Neural progenitor cell (in vitro differentiated cells): ENCODE measurements around the gene PHACTR4. TPM values are rescaled to one million over a fixed set of nuclear protein-coding genes. Genes with fewer than 3 reads are reported as not detected.
"Not testable (repeated sequence)": the region's sequence is repeated elsewhere in the genome, so short reads cannot be mapped to it uniquely, and the experiment has no call there.

ENCODE experiments used
- DNase-seq: peaks from one replicate; pipeline ENCODE4 v3.0.0-alpha.2; 2016; ENCODE audit warnings: low spot score
- H2AFZ ChIP-seq: fragments of 200-600 bp; sonication (generic); replicated peaks from 2 replicates; pipeline ENCODE4 v1.6.1; 2016; ENCODE audit warnings: antibody characterized with exemption
- H3F3A ChIP-seq: fragments of 200-600 bp; sonication (generic); 2 replicates; pipeline ENCODE4 v1.6.1; 2016; ENCODE audit warnings: antibody characterized with exemption, low read depth
- H3K27ac ChIP-seq: fragments of 200-600 bp; sonication (generic); 2 replicates; pipeline ENCODE4 v1.5.1; 2016; ENCODE audit warnings: mild to moderate bottlenecking
- H3K27me3 ChIP-seq: fragments of 200-600 bp; sonication (generic); 2 replicates; pipeline ENCODE4 v1.6.1; 2016; ENCODE audit warnings: mild to moderate bottlenecking, moderate library complexity
- H3K36me3 ChIP-seq: fragments of 200-600 bp; sonication (generic); 2 replicates; pipeline ENCODE4 v1.5.1; 2016
- H3K4me1 ChIP-seq: fragments of 200-600 bp; sonication (generic); 2 replicates; pipeline ENCODE4 v1.6.1; 2016; ENCODE audit warnings: mixed run types
- H3K4me2 ChIP-seq: fragments of 200-600 bp; sonication (generic); 2 replicates; pipeline ENCODE4 v1.6.1; 2016
- H3K4me3 ChIP-seq: fragments of 200-600 bp; sonication (generic); 2 replicates; pipeline ENCODE4 v1.5.1; 2016
- H3K79me2 ChIP-seq: fragments of 200-600 bp; sonication (generic); 2 replicates; pipeline ENCODE4 v1.6.1; 2016; ENCODE audit warnings: low read depth
- H3K9ac ChIP-seq: fragments of 200-600 bp; sonication (generic); 2 replicates; pipeline ENCODE4 v1.6.1; 2016
- H3K9me3 ChIP-seq: fragments of 200-600 bp; sonication (generic); 2 replicates; pipeline ENCODE4 v1.5.1; 2016; ENCODE audit warnings: low read depth
- H4K20me1 ChIP-seq: fragments of 200-600 bp; sonication (generic); 2 replicates; pipeline ENCODE4 v1.6.1; 2016; ENCODE audit warnings: low read depth
- H3K27ac Mint-ChIP-seq: 3 replicates; pipeline ENCODE4 v1.8.0; 2021; ENCODE audit warnings: mixed read lengths
- H3K27me3 Mint-ChIP-seq: 2 replicates; pipeline ENCODE4 v1.8.0; 2022; ENCODE audit warnings: low read depth, mild to moderate bottlenecking, inconsistent platforms, moderate library complexity, mixed read lengths; ENCODE audit not compliant: insufficient read depth
- H3K36me3 Mint-ChIP-seq: 3 replicates; pipeline ENCODE4 v1.8.0; 2021; ENCODE audit warnings: mixed read lengths
- H3K4me1 Mint-ChIP-seq: 3 replicates; pipeline ENCODE4 v1.8.0; 2021; ENCODE audit warnings: mixed read lengths
- H3K4me3 Mint-ChIP-seq: 3 replicates; pipeline ENCODE4 v1.8.0; 2021; ENCODE audit warnings: mild to moderate bottlenecking, moderate library complexity, mixed read lengths
- H3K9me3 Mint-ChIP-seq: 3 replicates; pipeline ENCODE4 v1.8.0; 2020; ENCODE audit warnings: mixed read lengths
- EZH2 ChIP-seq: fragments of 200-600 bp; sonication (generic); IDR thresholded peaks from 2 replicates; pipeline ENCODE4 v1.6.1; 2017; ENCODE audit warnings: antibody characterized with exemption, mild to moderate bottlenecking, moderate library complexity
- EZH2phosphoT487 ChIP-seq: fragments of 200-600 bp; sonication (generic); IDR thresholded peaks from 2 replicates; pipeline ENCODE4 v1.6.1; 2017; ENCODE audit warnings: antibody characterized with exemption
- total RNA-seq: library from RNA; depleted of rRNA; stranded (reverse); fragments of >200 nt; gene quantifications from 2 replicates; pipeline ENCODE4 v1.2.3, GENCODE V29; 2015; ENCODE audit warnings: low replicate concordance
- TF ChIP-seq, protein P1 (sequence below): fragments of 200-600 bp; sonication (generic); IDR thresholded peaks from 2 replicates; pipeline ENCODE4 v1.5.1; 2017; ENCODE audit warnings: antibody characterized with exemption, mild to moderate bottlenecking

Gene PHACTR4
- total RNA-seq, 1 donor from 2014 or later: 34.0 TPM

DNA sequence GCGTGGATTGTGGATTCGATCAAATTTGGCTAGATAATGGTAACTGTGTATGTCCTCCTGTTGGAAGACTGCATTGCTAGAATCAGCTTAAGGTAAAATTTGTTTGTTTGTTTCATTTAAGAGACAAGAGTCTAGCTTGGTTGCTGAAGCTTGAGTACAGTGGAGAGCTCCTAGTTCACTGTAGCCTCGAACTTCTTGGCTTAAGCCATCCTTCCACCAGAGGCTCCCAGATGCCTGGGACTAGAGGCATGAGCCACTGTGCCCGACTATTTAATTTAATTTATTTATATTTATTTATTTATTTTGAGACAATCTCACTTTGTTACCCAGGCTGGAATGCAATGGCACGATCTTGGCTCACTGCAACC is 1.5 kb downstream of the PHACTR4 start:
- H3K4me3 Mint-ChIP-seq: peak overlapping the region; percentile 97
- Histone ChIP-seq H3K4me3 (peak overlapping the region; percentile 92), H3K9me3 (no peaks in the 10 kb centered on the region), H4K20me1 (peaks cover 3% of the 10 kb centered on the region), H3F3A (peaks cover 25% of the 10 kb centered on the region), H3K9ac (no peak overlapping the region), H2AFZ (no peak overlapping the region), H3K27ac (no peak overlapping the region), H3K36me3 (no peaks in the 10 kb centered on the region), H3K4me2 (peak overlapping the region; percentile 82), H3K79me2 (peaks cover 61% of the 10 kb centered on the region), H3K27me3 (no peaks in the 10 kb centered on the region), H3K4me1 (peaks cover 15% of the 10 kb centered on the region)
- peaks cover 2% of the 10 kb centered on the region for H3K27me3 Mint-ChIP-seq
- H3K36me3 Mint-ChIP-seq: peaks cover 9% of the 10 kb centered on the region
- DNase-seq: no peak
- H3K4me1 Mint-ChIP-seq: peaks cover 24% of the 10 kb centered on the region
- H3K27ac Mint-ChIP-seq: peak overlapping the region; percentile 94
- TF ChIP-seq EZH2 (no peak), EZH2phosphoT487 (no peak)
- TF ChIP-seq, protein P1, sequence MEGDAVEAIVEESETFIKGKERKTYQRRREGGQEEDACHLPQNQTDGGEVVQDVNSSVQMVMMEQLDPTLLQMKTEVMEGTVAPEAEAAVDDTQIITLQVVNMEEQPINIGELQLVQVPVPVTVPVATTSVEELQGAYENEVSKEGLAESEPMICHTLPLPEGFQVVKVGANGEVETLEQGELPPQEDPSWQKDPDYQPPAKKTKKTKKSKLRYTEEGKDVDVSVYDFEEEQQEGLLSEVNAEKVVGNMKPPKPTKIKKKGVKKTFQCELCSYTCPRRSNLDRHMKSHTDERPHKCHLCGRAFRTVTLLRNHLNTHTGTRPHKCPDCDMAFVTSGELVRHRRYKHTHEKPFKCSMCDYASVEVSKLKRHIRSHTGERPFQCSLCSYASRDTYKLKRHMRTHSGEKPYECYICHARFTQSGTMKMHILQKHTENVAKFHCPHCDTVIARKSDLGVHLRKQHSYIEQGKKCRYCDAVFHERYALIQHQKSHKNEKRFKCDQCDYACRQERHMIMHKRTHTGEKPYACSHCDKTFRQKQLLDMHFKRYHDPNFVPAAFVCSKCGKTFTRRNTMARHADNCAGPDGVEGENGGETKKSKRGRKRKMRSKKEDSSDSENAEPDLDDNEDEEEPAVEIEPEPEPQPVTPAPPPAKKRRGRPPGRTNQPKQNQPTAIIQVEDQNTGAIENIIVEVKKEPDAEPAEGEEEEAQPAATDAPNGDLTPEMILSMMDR: no peak
- H3K9me3 Mint-ChIP-seq: no peaks in the 10 kb centered on the region

DNA sequence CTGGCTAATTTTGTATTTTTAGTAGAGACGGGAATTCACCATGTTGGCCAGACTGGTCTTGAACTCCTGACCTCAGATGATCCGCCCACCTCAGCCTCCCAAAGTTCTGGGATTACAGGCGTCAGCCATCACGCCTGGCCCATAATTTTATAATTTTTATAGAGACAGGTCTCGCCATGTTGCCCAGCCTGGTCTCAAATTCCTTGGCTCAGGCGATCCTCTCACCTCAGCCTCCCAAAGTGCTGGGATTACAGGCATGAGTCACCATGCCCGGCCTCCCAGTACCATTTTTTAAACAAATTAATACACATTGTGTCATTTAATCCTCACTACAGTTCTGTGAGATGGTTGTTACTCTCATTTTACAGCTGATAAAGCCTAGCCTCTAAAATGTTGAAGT is 3.9 kb downstream of the PHACTR4 start:
- H3K27ac ChIP-seq, H4K20me1 ChIP-seq, H3K27ac Mint-ChIP-seq, H3K4me3 ChIP-seq, H3K4me2 ChIP-seq, H3K9me3 Mint-ChIP-seq, H3K36me3 ChIP-seq, H3K9ac ChIP-seq, H2AFZ ChIP-seq, H3K9me3 ChIP-seq, H3K27me3 Mint-ChIP-seq, H3K27me3 ChIP-seq, H3K4me3 Mint-ChIP-seq, DNase-seq: not testable (repeated sequence)
- H3K4me1 ChIP-seq: peaks cover 15% of the 10 kb centered on the region
- peaks cover 23% of the 10 kb centered on the region for H3F3A ChIP-seq
- H3K79me2 ChIP-seq: peaks cover 85% of the 10 kb centered on the region
- Mint-ChIP-seq H3K4me1 (peaks cover 24% of the 10 kb centered on the region), H3K36me3 (peaks cover 16% of the 10 kb centered on the region)

DNA sequence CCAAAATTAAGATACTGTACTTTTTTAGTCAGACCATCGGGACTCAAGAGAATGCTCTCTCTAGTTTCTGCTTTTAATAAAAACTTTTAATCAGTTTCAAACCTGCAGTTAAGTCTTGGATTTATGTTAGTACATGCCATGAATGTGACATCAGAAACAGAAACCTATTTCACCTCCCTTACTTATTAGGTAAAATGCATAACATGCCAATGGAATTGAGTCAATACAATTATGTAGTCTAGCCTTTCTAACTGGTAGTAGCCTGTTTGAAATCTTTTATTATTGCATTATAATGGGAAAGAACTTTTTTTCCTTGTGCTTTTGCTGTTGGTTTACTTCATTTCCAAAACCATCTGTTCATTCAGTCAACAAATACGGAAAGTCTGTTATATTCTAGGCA is 4.8 kb downstream of the PHACTR4 start:
- no peak overlapping the region for H3K4me3 Mint-ChIP-seq

DNA sequence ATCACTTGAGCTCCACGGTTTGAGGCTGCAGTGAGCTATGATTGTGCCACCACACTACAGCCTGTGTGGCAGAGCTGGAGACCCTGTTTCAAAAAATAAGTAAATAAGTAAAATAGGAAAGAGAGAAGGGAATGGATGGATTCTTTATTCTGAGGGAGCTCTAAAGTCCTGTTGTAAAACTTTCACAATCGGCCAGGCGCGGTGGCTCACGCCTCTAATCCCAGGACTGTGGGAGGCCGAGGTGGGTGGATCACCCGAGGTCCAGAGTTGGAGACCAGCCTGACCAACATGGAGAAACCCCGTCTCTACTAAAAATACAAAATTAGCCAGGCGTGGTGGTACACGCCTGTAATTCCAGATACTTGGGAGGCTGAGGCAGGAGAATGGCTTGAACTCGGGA is 6.1 kb downstream of the PHACTR4 start:
- H2AFZ ChIP-seq, H3K27ac Mint-ChIP-seq, DNase-seq, H3K4me2 ChIP-seq, H3K27me3 Mint-ChIP-seq, H3K4me3 Mint-ChIP-seq, H3K9me3 Mint-ChIP-seq, H4K20me1 ChIP-seq, H3K9me3 ChIP-seq, H3F3A ChIP-seq, H3K4me3 ChIP-seq, H3K27me3 ChIP-seq, H3K36me3 ChIP-seq, H3K27ac ChIP-seq, H3K4me1 ChIP-seq, H3K9ac ChIP-seq: not testable (repeated sequence)
- Mint-ChIP-seq H3K36me3 (peaks cover 23% of the 10 kb centered on the region), H3K4me1 (peaks cover 16% of the 10 kb centered on the region)
- H3K79me2 ChIP-seq: peaks cover 100% of the 10 kb centered on the region

More for the DNA sequence above, 4.8 kb downstream of the PHACTR4 start:
- H3F3A ChIP-seq: peaks cover 14% of the 10 kb centered on the region
- H3K27ac ChIP-seq: no peak overlapping the region
- peaks cover 20% of the 10 kb centered on the region for H3K4me1 Mint-ChIP-seq
- peaks cover 2% of the 10 kb centered on the region for H3K27me3 Mint-ChIP-seq
- no peak overlapping the region for H2AFZ ChIP-seq
- no peak for DNase-seq
- H3K9me3 Mint-ChIP-seq: no peaks in the 10 kb centered on the region
- no peak overlapping the region for H3K27ac Mint-ChIP-seq
- peaks cover 94% of the 10 kb centered on the region for H3K79me2 ChIP-seq
- H3K36me3 Mint-ChIP-seq: peaks cover 19% of the 10 kb centered on the region
- H3K9me3 ChIP-seq: no peaks in the 10 kb centered on the region
- peaks cover 3% of the 10 kb centered on the region for H4K20me1 ChIP-seq
- no peaks in the 10 kb centered on the region for H3K36me3 ChIP-seq
- H3K4me3 ChIP-seq: no peak overlapping the region
- no peak overlapping the region for H3K4me2 ChIP-seq
- no peak overlapping the region for H3K9ac ChIP-seq
- TF ChIP-seq, protein P1: no peak
- H3K4me1 ChIP-seq: peaks cover 11% of the 10 kb centered on the region
- H3K27me3 ChIP-seq: no peaks in the 10 kb centered on the region

DNA sequence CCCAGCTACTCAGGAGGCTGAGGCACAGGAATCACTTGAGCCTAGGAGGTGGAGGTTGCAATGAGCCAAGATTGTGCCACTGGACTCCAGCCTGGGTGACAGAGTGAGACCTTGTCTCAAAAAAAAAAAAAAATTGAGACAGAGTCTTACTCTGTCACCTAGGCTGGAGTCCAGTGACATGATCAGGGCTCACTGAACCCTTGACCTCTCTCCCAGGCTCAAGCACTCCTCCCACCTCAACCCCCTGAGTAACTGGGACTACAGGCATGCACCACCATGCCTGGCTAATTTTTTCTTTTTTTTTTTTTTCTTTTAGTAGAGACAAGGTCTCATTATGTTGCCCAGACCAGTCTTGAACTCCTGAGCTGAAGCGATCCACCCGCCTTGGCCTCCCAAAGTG is 6.7 kb downstream of the PHACTR4 start:
- peaks cover 25% of the 10 kb centered on the region for H3K36me3 Mint-ChIP-seq
- not testable (repeated sequence) for H3K27me3 Mint-ChIP-seq, H3K4me3 Mint-ChIP-seq, H3K4me2 ChIP-seq, H3K27ac ChIP-seq, H4K20me1 ChIP-seq, H3K27ac Mint-ChIP-seq, H3K36me3 ChIP-seq, H2AFZ ChIP-seq, H3K9me3 ChIP-seq, H3K4me3 ChIP-seq, H3K9ac ChIP-seq, H3K4me1 ChIP-seq, H3K27me3 ChIP-seq, H3F3A ChIP-seq, DNase-seq, H3K9me3 Mint-ChIP-seq
- H3K79me2 ChIP-seq: peaks cover 100% of the 10 kb centered on the region
- H3K4me1 Mint-ChIP-seq: peaks cover 12% of the 10 kb centered on the region
